AG10803 (cell line): Measurements from ENCODE around the gene RUNDC1.
"Not testable (repeated sequence)": the region's sequence is repeated elsewhere in the genome, so short reads cannot be mapped to it uniquely, and the experiment has no call there.

Experiments used
- DNase-seq: peaks from one replicate; pipeline ENCODE4 v3.0.0; 2010; ENCODE audit warnings: low read depth
- H3K4me3 ChIP-seq: 2 replicates; pipeline ENCODE4 v1.5.1; 2011; ENCODE audit warnings: mild to moderate bottlenecking, low read length, control low read depth
- TF ChIP-seq, protein P1 (sequence below): conservative IDR thresholded peaks from 2 replicates; pipeline ENCODE4 v1.5.1; 2011; ENCODE audit warnings: mild to moderate bottlenecking, low read length, control low read depth, inconsistent platforms

The RUNDC1 gene

DNA sequence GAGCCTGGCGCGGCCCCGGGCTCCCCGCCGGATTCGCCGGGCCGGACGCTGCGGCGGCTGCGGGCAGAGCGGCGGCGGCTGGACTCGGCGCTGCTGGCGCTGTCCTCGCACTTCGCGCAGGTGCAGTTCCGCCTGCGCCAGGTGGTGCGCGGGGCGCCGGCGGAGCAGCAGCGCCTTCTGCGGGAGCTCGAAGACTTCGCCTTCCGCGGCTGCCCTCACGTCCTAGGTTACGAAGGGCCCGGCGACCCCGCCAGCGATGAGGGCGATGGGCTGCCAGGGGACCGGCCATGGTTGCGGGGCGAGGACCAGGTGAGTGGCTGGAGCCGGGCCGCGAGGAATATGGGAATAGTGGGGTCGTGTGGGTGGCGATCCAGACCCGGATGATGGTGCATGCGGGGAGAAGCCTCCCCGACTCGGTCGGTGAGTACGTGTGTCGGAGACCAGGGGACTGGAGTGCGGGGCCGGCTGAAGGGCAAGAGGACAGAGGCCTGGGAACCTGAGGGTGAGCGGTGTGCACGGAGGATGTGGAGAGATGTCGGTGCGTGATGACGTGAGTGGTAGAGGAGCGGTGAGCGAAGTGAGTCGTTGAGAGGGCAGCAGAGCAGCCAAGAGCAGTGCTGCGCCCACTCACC, 517 bp downstream of the RUNDC1 start:
- H3K4me3 ChIP-seq = peak overlapping the region; percentile 87
- TF ChIP-seq, protein P1, sequence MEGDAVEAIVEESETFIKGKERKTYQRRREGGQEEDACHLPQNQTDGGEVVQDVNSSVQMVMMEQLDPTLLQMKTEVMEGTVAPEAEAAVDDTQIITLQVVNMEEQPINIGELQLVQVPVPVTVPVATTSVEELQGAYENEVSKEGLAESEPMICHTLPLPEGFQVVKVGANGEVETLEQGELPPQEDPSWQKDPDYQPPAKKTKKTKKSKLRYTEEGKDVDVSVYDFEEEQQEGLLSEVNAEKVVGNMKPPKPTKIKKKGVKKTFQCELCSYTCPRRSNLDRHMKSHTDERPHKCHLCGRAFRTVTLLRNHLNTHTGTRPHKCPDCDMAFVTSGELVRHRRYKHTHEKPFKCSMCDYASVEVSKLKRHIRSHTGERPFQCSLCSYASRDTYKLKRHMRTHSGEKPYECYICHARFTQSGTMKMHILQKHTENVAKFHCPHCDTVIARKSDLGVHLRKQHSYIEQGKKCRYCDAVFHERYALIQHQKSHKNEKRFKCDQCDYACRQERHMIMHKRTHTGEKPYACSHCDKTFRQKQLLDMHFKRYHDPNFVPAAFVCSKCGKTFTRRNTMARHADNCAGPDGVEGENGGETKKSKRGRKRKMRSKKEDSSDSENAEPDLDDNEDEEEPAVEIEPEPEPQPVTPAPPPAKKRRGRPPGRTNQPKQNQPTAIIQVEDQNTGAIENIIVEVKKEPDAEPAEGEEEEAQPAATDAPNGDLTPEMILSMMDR = no peak
- DNase-seq = peak; percentile 34

DNA sequence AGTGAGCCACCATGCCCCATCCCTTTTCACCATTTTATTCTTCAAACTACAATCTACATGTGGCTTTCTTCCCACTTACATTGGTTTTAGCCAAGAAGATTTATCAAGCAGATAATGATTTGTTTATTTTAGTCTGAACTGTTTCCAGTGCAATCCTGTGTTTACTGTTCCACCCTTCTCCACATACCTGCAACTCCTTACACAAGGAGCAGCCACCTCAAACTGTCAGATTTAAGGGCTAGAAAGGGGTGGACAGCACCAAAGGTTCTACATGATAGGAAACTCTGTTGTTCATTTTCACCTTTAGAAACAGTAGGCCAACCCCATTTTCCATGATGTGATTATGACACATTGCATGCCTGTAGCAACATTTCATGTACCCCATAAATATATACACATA, 1.9 kb downstream of the RUNDC1 start:
- TF ChIP-seq, protein P1 = no peak
- no peak overlapping the region for H3K4me3 ChIP-seq
- no peak for DNase-seq

DNA sequence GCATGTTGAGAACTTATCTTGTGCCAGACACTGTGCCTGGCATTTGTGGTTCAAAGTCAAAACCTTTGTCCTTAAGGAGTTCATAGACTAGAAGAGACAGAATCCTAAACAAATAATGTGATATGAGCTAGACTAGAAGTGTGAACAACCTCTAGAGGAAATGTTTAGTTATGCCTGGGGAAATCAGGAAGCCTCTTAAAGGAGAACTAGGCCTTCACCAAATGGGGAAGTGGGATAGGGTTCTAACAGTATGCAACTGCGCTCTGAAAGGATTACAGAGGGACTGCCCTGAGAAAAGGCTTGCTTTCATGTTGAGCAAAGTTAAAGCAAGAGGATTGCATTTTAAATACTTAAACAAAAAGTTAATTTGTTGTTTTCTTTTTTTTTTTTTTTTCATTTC, 4.9 kb downstream of the RUNDC1 start:
- no peak overlapping the region for H3K4me3 ChIP-seq
- no peak for DNase-seq
- TF ChIP-seq, protein P1 = no peak

DNA sequence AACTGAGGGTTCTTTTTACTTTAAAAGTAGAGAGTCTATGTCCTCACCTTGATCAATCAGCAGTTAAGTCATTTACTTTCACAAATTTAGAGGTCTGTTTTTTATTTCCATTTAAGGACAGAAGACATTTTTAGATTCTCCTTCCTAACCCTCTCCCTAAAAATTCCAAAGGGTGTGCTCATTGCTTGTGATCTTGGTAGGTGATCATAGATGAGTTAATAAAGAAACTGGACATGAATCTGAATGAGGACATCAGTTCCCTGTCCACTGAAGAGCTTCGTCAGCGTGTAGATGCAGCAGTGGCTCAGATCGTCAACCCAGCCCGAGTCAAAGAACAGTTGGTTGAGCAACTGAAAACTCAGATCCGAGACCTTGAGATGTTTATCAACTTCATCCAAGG, 8.8 kb downstream of the RUNDC1 start:
- H3K4me3 ChIP-seq = no peak overlapping the region
- DNase-seq = no peak
- TF ChIP-seq, protein P1 = no peak

DNA sequence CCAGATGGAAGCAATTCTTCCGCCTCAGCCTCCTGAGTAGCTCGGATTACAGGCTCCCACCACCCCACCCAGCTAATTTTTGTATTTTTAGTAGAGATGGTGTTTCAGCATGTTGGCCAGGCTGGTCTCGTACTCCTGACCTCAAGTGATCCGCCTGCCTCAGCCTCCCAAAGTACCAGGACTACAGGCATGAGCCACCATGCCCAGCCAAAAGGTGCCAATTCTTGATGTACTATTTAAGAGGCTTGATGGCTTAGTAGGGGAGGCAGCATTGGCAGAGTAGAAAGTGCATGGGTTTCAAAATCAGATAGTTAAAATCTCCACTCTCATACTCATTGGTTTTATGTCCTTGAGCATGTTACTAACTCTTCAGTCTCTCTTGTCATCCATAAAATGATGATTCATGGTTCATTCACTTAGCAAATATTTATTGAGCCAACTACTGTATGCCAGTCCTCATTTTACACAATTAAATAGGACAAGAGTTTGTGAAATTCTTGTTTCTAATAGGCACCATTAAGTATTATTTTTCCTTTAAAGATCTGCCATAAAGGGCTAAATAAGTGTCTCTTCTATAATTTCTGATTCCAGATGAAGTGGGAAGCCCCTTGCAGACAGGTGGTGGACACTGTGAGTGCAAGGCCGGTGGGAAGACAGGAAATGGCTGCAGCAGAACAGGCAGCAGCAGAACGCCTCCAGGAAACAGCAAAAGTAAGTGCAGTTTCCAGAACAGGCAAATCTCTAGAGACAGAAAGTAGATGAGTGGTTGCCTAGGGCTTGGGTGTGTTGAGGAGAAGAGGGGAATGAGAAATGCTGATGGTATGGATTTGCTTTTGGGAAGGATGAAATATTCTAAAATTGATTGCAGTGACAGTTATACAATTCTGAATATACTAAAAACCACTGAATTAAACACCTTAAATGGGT, 9.6 kb downstream of the RUNDC1 start:
- H3K4me3 ChIP-seq = no peak overlapping the region
- TF ChIP-seq, protein P1 = no peak
- peak; percentile 46 for DNase-seq

DNA sequence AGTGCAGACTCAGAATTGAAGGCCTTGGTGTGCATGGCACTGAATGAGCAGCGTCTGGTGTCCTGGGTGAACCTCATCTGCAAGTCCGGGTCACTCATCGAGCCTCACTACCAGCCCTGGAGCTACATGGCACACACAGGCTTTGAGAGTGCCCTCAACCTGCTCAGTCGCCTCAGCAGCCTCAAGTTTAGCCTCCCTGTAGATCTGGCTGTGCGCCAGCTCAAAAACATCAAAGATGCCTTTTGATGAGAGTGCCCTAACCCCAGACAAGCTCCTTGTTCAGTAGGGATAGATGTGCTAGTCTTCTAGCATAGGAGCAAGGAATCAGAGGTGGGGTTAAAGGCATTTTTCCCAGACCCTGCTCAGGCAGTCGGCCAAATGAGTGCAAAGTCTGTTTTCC, 11.1 kb downstream of the RUNDC1 start:
- TF ChIP-seq, protein P1 = no peak
- no peak overlapping the region for H3K4me3 ChIP-seq
- DNase-seq = no peak

DNA sequence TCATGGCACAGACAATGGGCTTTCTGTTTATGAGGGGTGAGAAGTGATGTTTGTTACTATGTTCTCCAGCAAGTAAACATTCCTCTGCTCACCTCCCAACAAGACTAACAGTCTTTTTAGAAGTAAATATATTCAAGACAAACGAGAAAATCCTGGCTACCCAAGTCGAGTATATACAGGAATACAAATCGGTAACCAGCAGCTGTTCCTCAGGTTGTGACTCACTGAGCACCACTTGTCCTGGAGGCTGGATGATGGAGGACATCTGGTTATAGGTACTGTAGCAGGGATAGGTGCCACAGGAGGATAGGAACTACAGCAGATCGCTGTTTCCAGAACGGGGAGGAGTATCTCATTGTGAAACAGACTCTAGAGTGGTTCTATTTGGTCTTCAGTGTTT, 12.5 kb downstream of the RUNDC1 start:
- DNase-seq = no peak
- no peak overlapping the region for H3K4me3 ChIP-seq
- TF ChIP-seq, protein P1 = no peak

DNA sequence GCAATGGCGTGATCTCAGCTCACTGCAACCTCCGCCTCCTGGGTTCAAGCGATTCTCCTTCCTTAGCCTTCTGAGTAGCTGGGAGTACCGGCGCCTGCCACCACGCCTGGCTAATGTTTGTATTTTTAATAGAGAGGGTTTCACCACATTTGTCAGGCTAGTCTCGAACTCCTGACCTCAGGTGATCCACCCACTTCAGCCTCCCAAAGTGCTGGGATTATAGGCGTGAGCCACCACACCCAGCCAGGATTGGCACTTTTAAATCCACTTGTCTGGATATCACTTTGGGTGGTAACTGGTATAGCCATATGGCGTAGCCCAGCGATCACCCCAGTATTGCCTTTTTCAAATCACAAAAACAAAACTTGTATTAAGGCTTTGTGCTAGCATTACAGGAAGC, 13.5 kb downstream of the RUNDC1 start:
- not testable (repeated sequence) for DNase-seq, H3K4me3 ChIP-seq
